ENCODE data around the gene SOX13.

SOX13 gene

DNA sequence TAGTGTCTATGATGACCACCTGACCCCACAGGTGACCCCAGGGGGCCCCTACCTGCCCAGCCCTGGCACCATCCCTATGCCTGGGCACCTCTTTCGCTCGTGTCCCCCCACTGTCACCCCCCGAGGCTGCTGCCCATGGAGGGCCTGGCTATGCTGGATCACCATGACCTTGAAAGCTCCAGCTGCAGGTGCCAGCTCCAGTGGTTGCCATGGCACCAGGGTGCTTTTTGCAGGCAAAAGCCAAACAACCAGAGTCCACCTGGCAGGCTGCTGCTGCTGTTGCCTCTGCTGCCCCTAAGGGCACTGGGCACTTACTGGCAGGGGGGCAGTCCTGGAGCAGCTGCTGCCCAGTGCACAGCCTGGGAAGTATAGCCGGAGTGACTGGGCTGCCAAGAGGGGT is 57.3 kb downstream of the SOX13 start:
- no peak for DNase-seq (ENCODE audit: low read depth in 2 of 3, low spot score in 2 of 3)

DNA sequence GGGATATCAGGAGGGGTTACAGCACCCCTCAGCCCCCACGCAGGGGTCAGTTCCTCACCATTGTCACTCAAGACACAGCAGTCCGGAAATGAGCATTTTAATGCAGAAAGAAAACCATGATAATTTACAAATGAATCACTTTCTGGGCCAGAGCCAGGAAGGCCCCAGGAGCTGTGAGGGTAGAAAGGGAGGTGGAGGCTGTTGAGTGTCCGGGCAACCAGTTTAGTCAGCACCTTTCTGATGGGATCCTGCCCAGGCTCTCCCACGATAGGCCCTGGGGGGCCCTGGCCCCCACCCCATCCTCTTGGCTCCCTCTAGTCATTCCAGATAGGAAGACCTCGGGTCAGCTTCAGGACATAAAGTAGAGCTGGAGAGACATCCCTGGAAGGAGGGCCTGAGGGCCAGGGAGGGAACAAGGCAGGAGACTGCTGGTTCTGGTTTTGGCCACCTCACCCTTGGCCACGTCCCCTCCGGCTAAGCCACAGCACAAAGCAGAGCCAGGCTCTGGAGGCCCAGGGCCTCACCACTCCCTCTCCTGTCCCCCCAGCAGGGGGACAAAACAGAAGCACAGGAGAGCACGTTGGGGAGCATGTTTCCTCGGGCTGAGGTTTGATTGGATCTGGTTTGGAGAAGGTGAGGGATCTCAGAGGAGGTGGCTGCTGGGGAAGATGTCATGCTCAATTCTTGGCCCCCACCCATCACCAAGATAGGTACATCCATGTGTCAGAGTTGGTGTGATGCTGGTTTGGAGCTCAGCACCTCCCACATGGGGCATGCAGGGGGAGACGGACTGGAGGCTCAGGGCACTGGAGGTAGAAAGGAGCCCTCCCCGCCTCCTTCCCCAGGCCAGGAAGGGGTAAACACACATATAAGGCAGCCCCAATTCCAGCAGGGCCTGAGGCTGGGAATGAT is 58.3 kb downstream of the SOX13 start:
- DNase-seq (ENCODE audit: low read depth in 2 of 3, low spot score in 2 of 3) = no peak

- no peak for DNase-seq (ENCODE audit: low read depth in 2 of 3, low spot score in 2 of 3)
These were observed 59.1 kb downstream of the SOX13 start for GRCh38 chr1:204131978-204132377.

GRCh38 chr1:204132718-204133117 is 59.8 kb downstream of the SOX13 start:
- DNase-seq (ENCODE audit: low read depth in 2 of 3, low spot score in 2 of 3) = no peak

DNA sequence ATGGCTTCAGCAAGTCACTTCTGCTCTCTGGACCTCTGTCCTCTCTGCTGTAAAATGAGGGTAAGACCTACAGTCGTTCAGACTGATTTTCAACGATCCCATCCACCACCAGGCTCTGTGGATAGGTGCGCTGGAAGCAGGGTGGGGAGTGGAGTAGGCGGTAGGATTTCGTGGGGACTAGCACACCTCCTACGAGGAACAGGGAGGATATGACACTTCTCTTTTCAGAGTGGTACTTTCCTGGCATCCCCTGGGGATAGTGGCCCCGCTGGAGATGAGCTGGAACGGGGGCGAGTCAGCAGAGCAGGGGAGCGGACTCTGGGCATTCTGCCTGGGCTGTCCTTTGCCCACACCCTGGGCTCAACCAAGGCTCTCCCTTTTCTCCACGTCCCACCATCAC is 61.2 kb downstream of the SOX13 start:
- no peak for DNase-seq (ENCODE audit: low read depth in 2 of 3, low spot score in 2 of 3)

DNA sequence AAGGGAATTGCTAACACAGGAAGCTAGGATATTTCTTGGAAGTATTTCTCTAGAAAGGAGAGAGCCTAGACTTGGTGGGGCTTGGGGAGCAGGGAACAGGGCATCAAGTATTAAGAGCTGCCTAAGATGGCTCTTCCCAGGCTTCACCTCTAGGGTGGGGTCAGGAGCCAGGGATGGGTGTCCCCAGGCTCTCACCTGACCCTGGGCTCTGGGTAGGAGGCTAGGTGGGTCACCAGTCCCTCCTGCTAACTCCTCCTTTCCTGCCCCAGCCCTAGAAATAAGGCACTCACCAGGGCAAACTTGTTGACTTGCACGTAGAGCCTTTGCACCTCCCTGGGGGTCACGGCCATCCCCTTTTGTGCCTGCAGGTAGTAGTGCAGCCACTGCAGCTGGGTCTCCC is 63.9 kb downstream of the SOX13 start:
- DNase-seq (ENCODE audit: low read depth in 2 of 3, low spot score in 2 of 3) = no peak

GRCh38 chr1:204139088-204139487 is 66.2 kb downstream of the SOX13 start:
- no peak for DNase-seq (ENCODE audit: low read depth in 2 of 3, low spot score in 2 of 3)

DNA sequence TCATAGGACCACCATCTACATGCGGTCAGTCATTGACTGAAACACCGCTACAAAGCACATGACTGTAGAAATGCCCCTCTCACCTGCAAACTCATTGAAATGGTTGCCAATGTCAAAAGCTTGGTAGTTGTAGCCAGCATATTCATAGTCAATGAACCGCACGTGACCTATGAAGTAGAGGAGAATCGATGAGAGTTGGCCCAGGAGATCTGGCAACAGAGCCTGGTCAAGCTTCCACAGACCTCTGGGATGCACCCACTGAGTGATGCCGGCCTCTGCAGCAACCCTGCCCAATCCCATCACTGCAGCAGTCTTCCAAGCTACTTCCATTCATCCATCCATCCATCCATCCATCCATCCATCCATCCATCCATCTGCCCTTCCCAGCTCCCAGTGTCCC is 67.0 kb downstream of the SOX13 start:
- no peak for DNase-seq (ENCODE audit: low read depth in 2 of 3, low spot score in 2 of 3)

- DNase-seq (ENCODE audit: low read depth in 2 of 3, low spot score in 2 of 3) = no peak
These were observed 68.2 kb downstream of the SOX13 start for GRCh38 chr1:204141131-204141530.

- no peak for DNase-seq (ENCODE audit: low read depth in 2 of 3, low spot score in 2 of 3)
These were observed 69.4 kb downstream of the SOX13 start for GRCh38 chr1:204142032-204142974.

GRCh38 chr1:204143276-204144041 is 70.5 kb downstream of the SOX13 start:
- no peak for DNase-seq (ENCODE audit: low read depth in 2 of 3, low spot score in 2 of 3)

DNA sequence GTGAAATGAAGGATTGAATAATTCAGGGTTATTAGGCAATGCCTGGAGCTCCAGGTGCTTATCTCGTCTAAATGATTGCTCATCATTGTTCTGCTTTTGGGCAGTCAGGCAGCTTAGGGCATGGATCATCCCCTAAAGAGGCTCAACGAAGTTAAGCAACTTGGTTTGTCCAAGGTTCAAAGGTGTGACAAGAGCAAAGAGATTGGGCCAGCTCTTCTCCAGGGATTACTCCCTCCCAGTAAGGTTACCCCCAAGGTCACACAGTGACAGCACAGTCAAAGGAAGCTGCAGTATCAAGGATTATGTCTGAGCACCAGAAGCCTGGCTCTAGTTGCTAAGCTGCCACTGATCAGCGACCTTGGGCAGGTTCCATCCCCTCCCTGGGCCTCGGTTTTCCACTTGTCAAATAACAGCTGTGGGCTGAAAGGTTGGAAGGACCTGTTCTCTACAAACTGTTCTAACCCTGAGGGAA is 72.2 kb downstream of the SOX13 start:
- DNase-seq (ENCODE audit: low read depth in 2 of 3, low spot score in 2 of 3) = no peak

- DNase-seq (ENCODE audit: low read depth in 2 of 3, low spot score in 2 of 3) = no peak
These were observed 73.4 kb downstream of the SOX13 start for GRCh38 chr1:204146309-204146708.

DNA sequence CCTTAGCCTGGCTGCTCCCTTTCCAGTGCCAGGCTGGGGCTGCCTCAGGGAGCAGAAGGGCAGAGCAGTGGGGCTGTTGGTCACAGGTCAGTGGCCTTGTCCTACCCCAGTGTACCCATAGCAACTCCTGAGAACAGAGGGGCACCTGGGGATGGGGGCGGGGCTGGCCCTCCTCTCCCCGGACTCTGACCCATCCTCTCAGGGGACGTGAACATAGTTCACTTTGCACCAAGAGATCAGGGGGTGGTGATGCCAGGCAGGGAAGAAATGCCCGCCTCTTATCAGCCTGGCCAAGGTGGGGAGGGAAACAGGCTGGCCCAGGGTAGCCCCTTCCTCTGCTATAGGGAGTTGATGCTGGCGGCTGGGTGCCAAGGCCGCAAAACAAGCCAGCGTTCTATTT is 74.0 kb downstream of the SOX13 start:
- no peak for DNase-seq (ENCODE audit: low read depth in 2 of 3, low spot score in 2 of 3)

DNA sequence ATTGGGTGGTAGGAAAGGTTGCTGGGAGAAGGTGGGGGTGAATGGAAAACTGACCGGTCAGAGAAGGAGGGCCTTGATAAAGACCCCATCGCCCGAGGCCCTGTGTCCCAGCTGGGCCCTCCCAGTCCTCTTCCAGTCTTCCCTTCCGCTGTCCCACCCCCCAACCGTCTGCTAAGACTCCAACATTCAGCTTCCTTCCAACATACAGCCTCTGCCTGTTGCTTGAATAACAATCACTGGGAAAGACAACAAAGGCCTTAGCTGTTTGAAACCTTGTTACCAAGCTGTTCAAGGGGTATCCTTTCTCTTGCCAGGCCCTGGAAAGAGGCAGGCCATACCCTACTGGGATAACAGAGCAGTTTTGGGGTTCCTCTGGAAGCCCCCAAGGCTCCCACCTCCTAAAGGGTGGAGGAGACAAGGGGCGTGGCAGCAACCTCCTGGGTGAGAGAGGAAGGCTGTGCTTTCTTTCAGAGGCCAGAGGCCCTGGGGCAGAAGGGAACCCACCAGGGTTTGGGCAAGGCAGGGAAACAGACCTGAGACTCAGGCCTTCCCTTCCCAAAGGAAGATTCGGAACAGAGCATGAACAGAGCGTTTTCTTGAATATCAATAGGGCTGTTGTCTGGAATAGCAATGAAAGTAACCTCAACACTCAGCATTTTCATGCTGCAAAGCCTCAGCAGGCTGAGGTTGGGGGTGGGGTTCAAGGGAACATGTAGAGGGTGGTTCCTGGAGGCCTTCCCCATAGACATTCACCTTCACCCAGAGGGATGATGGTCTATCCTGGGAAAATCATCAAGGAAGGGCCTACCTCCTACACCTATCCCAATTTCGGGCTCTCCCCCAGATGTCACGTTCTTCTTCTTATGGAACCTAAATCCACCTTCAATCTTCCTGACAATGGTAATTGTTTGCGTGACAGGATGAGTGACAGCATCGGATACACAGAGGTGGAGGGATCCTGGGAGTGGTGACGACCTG is 74.8 kb downstream of the SOX13 start:
- no peak for DNase-seq (ENCODE audit: low read depth in 2 of 3, low spot score in 2 of 3)

DNA sequence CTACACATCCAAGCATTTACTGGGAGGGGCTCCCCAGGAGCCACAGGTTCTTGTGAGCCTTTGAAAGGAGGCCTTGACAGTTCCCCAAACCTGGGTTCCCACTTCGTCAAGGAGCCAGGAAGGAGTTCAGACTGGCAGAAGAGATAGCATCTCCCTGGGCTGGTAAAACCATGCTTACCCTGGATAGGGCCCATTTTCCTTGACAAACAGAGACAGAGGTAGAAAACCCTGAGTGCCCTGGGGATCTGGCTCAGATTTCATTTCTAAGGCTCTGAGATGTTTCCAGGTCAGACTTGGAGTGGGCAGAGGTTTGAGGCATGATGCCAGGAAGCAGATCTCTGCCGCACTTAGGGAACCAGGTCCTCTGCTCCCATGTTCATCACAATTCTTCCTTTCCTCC is 76.2 kb downstream of the SOX13 start:
- DNase-seq (ENCODE audit: low read depth in 2 of 3, low spot score in 2 of 3) = no peak

GRCh38 chr1:204149635-204150565 is 77.0 kb downstream of the SOX13 start:
- no peak for DNase-seq (ENCODE audit: low read depth in 2 of 3, low spot score in 2 of 3)

GRCh38 chr1:204150702-204151551 is 78.0 kb downstream of the SOX13 start:
- DNase-seq (ENCODE audit: low read depth in 2 of 3, low spot score in 2 of 3) = no peak
